Activated CD4-positive, alpha-beta T cell treated with anti-CD3 and anti-CD28 coated beads, Interleukin-2, Interleukin-6, amounts not matched to agents 100 ng/mL and 50 ng/mL, durations not matched to agents 16 hours and 8 hours (primary cell): ENCODE results near the gene ITPRID2.

ENCODE experiments used
- DNase-seq: peaks from one replicate; pipeline ENCODE4 v3.0.0-alpha.2; 2020

The ITPRID2 gene

GRCh38 chr2:181970160-181970794, 78.7 kb downstream of the ITPRID2 start:
- DNase-seq = no peak

- no peak for DNase-seq
Measured at GRCh38 chr2:181971032-181971431, 79.5 kb downstream of the ITPRID2 start.

- DNase-seq = no peak
Measured at GRCh38 chr2:181972431-181973170, 81.1 kb downstream of the ITPRID2 start.

DNA sequence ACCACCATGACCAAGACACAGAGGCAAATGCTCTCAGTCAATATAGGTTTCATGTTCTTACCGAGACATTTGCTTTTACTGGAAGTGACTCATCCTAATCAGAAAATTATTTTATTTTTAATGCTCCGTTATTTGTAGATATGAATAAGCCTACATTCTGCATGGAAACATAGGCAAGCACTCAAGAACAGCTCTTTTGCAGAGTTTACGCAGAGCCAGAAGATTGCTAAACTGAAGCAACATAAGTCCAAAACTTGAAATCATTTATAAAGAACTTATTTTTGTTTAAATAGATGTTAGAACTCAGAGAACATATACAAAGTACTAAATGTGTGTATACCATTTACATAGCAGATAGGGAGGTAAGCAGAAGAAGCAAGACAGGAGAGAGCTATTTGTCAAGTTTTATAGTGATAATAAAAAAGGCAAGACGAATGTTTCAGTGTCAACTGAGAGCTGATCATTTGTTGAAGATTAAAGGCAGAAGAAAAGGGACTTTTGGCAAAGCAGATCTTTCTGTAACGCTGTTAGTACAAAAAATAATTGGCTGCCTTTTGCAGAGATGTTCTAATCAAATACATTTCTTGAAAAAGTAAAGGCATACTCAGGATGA, 81.7 kb downstream of the ITPRID2 start:
- no peak for DNase-seq

DNA sequence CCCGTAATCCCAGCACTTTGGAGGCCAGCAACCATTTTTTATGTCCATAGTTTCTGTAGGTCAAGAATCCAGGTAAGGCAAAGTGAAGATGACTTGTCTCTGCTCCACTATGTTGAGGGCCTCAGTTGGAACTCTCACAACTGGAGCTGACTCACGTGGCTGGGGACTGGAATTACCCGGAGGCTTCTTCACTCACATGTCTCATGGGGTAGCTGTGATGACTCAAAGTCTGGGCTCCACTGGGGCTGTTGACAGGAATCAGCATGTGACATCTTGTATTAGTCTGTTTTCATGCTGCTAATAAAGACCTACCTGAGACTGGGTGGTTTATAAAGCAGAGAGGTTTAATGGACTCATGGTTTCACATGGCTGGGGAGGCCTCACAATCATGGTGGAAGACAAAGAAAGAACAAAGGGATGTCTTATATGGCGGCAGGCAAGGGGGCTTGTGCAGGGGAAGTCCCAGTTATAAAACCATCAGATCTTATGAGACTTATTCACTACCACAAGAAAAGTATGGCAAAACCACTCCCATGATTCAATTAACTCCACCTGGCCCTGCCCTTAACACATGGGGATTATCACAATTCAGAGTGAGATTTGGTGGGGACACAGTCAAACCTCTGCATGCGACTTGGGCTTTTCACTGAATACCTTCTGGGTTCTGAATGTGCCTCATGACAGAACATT, 86.3 kb downstream of the ITPRID2 start:
- DNase-seq = peak; percentile 10

DNA sequence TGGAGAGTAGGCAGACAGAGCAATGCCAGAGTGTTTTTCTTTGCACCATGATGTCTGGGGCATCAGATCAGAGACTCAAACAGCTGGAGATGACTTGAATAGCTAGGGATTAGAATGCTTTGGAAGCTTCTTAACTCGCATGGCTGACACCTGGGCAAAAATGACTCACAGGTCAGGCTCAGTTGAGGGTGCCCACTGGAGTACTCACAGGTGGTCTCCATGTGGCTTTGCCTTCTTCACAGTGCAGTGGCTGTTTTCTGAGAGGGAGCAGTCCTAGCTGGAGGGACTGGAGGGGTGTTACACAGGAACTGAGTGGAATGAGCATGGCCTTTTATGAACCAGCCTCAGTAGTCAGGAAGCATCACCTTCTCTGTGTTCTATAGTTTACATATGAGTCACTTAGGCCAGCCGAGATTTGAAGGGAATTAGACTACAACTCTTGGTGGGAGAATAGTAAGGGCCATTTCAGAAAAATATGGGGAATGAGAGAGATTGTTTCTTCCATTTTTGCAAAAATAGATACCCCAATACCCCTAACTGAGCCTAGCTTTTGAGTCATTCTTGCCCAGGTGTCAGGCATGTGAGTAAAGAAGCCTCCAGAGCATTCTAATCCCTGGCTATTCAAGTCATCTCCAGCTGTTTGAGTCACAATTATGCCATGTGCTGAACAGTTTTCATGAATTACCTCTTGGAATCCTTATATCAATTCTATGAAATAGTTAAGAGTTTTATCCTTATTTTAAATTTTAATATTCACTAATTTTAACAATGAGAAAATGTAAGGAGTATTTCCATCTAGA, 87.0 kb downstream of the ITPRID2 start:
- no peak for DNase-seq
